ENCODE data around the gene RSPRY1. TPM values are rescaled to one million over a fixed set of nuclear protein-coding genes. Genes with fewer than 3 reads are reported as not detected.

RSPRY1 gene
- total RNA-seq, 2 experiments from 2014 or later: 30.9 to 35.8 TPM

GRCh38 chr16:57155702-57156350 lies 30.3 kb upstream of the RSPRY1 start:
- no peak for DNase-seq
- POLR2A ChIA-PET: no interaction called here

DNA sequence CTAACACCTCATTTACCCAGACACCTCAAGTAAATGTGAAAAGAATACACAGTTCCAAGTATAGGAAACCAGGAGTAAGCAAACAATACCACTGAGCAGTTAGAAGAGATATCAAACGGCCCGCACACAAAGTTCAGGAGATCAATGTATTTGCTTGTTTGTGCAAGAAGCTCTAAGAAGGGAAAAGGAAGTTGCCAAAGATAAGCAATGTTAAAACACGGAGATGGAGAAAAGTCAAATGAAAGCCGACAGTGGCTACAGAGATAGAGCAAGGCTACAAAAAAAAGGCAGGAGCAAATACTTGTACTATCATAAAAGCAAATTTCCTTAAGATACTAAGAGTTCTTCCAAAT lies 29.8 kb upstream of the RSPRY1 start:
- no peak overlapping the region for H3K27ac Mint-ChIP-seq
- ATAC-seq (no peak), DNase-seq (no peak)
- H3K4me3 Mint-ChIP-seq: no peak overlapping the region
- H3K4me1 Mint-ChIP-seq (ENCODE audit: low read depth): peaks cover 22% of the 10 kb centered on the region
- ChIA-PET CTCF (interaction anchor here (0.6 to 1.4 kb wide), 3 partner anchors 28 to 192 kb away, joined by 3 to 6 read pairs (median 3); no protein-coding TSS in a partner anchor), POLR2A (no interaction called here)
- no peaks in the 10 kb centered on the region for H3K9me3 Mint-ChIP-seq (ENCODE audit: insufficient read depth)
- peaks cover 65% of the 10 kb centered on the region for H3K36me3 Mint-ChIP-seq (ENCODE audit: low read depth)
- no peaks in the 10 kb centered on the region for H3K27me3 Mint-ChIP-seq (ENCODE audit: low read depth)

More at GRCh38 chr16:57155702-57156350, 30.3 kb upstream of the RSPRY1 start:
- Mint-ChIP-seq H3K27ac (peak overlapping the region; percentile 68), H3K9me3 (ENCODE audit: insufficient read depth) (no peaks in the 10 kb centered on the region), H3K27me3 (ENCODE audit: low read depth) (no peaks in the 10 kb centered on the region), H3K4me3 (no peak overlapping the region), H3K36me3 (ENCODE audit: low read depth) (peaks cover 63% of the 10 kb centered on the region), H3K4me1 (ENCODE audit: low read depth) (peaks cover 25% of the 10 kb centered on the region)
- no peak for ATAC-seq
- CTCF ChIA-PET: interaction anchor here (0.6 to 1.4 kb wide), 3 partner anchors 27 to 192 kb away, joined by 3 to 6 read pairs (median 3); no protein-coding TSS in a partner anchor

DNA sequence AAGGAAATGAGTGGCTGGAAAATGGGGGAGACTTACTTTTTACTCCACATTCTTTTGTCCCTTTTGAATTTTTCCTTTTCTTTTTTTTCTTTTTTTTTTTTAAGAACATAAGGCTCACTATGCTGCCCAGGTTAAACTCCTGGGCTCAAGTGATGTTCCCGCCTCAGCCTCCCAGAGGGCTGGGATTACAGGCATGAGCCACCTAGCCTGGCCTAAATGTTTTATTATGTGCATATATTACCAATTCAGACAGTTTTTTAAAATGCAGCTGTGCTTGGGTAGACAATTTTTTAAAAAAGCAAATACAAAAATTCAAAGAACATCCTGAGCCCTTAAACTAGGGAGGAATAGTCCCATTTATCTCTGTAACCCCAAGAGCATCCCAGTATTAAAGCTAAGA lies 28.6 kb upstream of the RSPRY1 start:
- no peaks in the 10 kb centered on the region for H3K9me3 Mint-ChIP-seq (ENCODE audit: insufficient read depth)
- H3K36me3 Mint-ChIP-seq (ENCODE audit: low read depth): peaks cover 63% of the 10 kb centered on the region
- H3K4me1 Mint-ChIP-seq (ENCODE audit: low read depth): peaks cover 11% of the 10 kb centered on the region
- ATAC-seq (no peak), DNase-seq (no peak)
- H3K4me3 Mint-ChIP-seq: no peak overlapping the region
- CTCF ChIA-PET: no interaction called here
- POLR2A ChIA-PET: interaction anchor here (0.6 kb wide), 1 partner anchor 28 kb away, joined by 3 read pairs; the partner anchor contains the start of genes PSME3IP1 and RSPRY1
- H3K27me3 Mint-ChIP-seq (ENCODE audit: low read depth): no peaks in the 10 kb centered on the region
- no peak overlapping the region for H3K27ac Mint-ChIP-seq

DNA sequence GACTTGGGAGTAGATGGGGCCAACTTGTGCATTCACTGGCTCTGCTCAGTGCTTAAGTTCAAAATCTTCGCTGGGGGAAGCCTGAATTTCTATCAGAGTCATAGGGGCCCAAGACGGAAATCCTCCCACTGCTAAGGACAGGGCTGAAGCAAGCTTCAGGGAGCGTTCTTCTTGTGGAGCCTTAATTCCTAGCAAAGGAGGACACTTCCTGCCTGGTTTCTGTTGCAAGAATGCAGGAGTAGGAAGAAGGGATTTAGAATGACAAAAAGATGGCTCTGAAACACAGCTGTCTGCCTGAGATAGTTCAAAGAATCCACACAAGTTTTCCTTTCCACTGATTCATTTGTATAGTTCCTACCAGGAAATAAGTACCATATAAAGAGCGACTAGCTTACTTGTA lies 26.7 kb upstream of the RSPRY1 start:
- Mint-ChIP-seq H3K27me3 (ENCODE audit: low read depth) (no peaks in the 10 kb centered on the region), H3K27ac (no peak overlapping the region), H3K36me3 (ENCODE audit: low read depth) (peaks cover 55% of the 10 kb centered on the region), H3K4me1 (ENCODE audit: low read depth) (peaks cover 10% of the 10 kb centered on the region), H3K9me3 (ENCODE audit: insufficient read depth) (no peaks in the 10 kb centered on the region), H3K4me3 (no peak overlapping the region)
- ChIA-PET POLR2A (no interaction called here), CTCF (interaction anchor here (0.7 to 2.0 kb wide), 2 partner anchors 57 to 66 kb away, joined by 3 to 7 read pairs; partner anchors contain the start of gene CPNE2)
- DNase-seq (no peak), ATAC-seq (no peak)

DNA sequence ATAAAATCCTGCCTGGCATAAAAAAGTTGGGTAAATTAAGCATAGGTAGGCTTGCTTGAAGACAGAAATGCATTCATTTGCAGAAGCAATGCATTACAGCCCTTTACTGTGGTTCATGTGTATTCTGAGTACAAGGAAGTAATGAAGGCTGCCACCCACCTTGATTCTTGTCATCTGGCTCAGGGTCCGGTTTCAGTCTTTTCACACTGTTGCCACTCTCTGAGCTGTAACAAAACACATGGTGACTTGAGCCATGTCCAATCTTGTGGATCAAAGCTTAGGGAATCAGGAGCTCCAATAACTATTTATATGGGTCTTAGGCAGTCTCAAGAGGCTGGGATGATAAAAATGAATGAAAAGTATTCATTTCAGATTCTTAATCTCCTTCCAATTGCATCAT lies 22.3 kb upstream of the RSPRY1 start:
- ChIA-PET POLR2A (no interaction called here), CTCF (interaction anchor here (1.0 kb wide), 1 partner anchor 79 kb away, joined by 3 read pairs; no protein-coding TSS in a partner anchor)
- Mint-ChIP-seq H3K36me3 (ENCODE audit: low read depth) (peaks cover 58% of the 10 kb centered on the region), H3K9me3 (ENCODE audit: insufficient read depth) (no peaks in the 10 kb centered on the region), H3K4me3 (no peak overlapping the region), H3K27ac (no peak overlapping the region), H3K4me1 (ENCODE audit: low read depth) (peaks cover 8% of the 10 kb centered on the region), H3K27me3 (ENCODE audit: low read depth) (no peaks in the 10 kb centered on the region)
- ATAC-seq (no peak), DNase-seq (no peak)

DNA sequence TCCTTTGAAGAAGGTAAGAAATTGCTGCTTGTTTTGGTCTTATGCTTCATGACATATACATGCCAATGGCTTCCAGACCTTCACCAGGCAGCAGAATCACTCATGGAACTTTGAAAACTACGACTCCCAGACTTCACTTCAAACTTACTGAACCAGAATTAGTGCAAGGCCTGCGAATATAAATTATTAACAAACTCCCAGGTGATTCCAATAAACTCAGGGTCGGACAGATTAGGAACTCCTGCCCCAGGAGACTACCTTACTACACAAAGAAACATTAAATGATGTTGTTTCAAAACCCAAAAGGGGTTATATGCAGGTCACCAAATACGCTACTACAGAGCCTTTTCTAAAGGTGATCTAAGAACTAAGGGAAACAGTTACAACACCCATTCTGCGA lies 20.6 kb upstream of the RSPRY1 start:
- ATAC-seq (no peak), DNase-seq (no peak)
- Mint-ChIP-seq H3K4me1 (ENCODE audit: low read depth) (peaks cover 7% of the 10 kb centered on the region), H3K36me3 (ENCODE audit: low read depth) (peaks cover 54% of the 10 kb centered on the region), H3K27me3 (ENCODE audit: low read depth) (no peaks in the 10 kb centered on the region), H3K27ac (no peak overlapping the region), H3K9me3 (ENCODE audit: insufficient read depth) (no peaks in the 10 kb centered on the region), H3K4me3 (no peak overlapping the region)
- CTCF ChIA-PET: no interaction called here
- POLR2A ChIA-PET: no interaction called here

- Mint-ChIP-seq H3K4me3 (no peak overlapping the region), H3K4me1 (ENCODE audit: low read depth) (peaks cover 5% of the 10 kb centered on the region), H3K27ac (no peak overlapping the region), H3K27me3 (ENCODE audit: low read depth) (no peaks in the 10 kb centered on the region), H3K9me3 (ENCODE audit: insufficient read depth) (no peaks in the 10 kb centered on the region), H3K36me3 (ENCODE audit: low read depth) (peaks cover 55% of the 10 kb centered on the region)
- ATAC-seq (no peak), DNase-seq (no peak)
- POLR2A ChIA-PET: no interaction called here
- CTCF ChIA-PET: interaction anchor here (2.2 kb wide), 1 partner anchor 82 kb away, joined by 24 read pairs; no protein-coding TSS in a partner anchor
These were observed 20.2 kb upstream of the RSPRY1 start for GRCh38 chr16:57165938-57166337.

- no peak for ATAC-seq
- Mint-ChIP-seq H3K27me3 (ENCODE audit: low read depth) (no peaks in the 10 kb centered on the region), H3K36me3 (ENCODE audit: low read depth) (peaks cover 59% of the 10 kb centered on the region), H3K9me3 (ENCODE audit: insufficient read depth) (no peaks in the 10 kb centered on the region), H3K4me1 (ENCODE audit: low read depth) (peaks cover 5% of the 10 kb centered on the region), H3K27ac (no peak overlapping the region), H3K4me3 (no peak overlapping the region)
- no peak for DNase-seq
- ChIA-PET POLR2A (no interaction called here), CTCF (interaction anchor here (0.9 to 2.2 kb wide), 2 partner anchors 73 to 82 kb away, joined by 5 to 24 read pairs; no protein-coding TSS in a partner anchor)
These were observed 19.7 kb upstream of the RSPRY1 start for GRCh38 chr16:57166451-57166850.

GRCh38 chr16:57166951-57167350 lies 19.2 kb upstream of the RSPRY1 start:
- no peaks in the 10 kb centered on the region for H3K27me3 Mint-ChIP-seq (ENCODE audit: low read depth)
- CTCF ChIA-PET: interaction anchor here (0.9 to 2.2 kb wide), 2 partner anchors 74 to 83 kb away, joined by 5 to 24 read pairs; no protein-coding TSS in a partner anchor
- POLR2A ChIA-PET: no interaction called here
- H3K4me3 Mint-ChIP-seq: no peak overlapping the region
- no peak for DNase-seq
- no peaks in the 10 kb centered on the region for H3K9me3 Mint-ChIP-seq (ENCODE audit: insufficient read depth)
- H3K36me3 Mint-ChIP-seq (ENCODE audit: low read depth): peaks cover 61% of the 10 kb centered on the region
- H3K27ac Mint-ChIP-seq: no peak overlapping the region
- peaks cover 5% of the 10 kb centered on the region for H3K4me1 Mint-ChIP-seq (ENCODE audit: low read depth)
- ATAC-seq: no peak

GRCh38 chr16:57167538-57167937 lies 18.6 kb upstream of the RSPRY1 start:
- CTCF ChIA-PET: interaction anchor here (0.7 to 2.2 kb wide), 11 partner anchors 17 to 204 kb away, joined by 3 to 24 read pairs (median 4); partner anchors contain the start of gene CPNE2
- Mint-ChIP-seq H3K27ac (no peak overlapping the region), H3K36me3 (ENCODE audit: low read depth) (peaks cover 67% of the 10 kb centered on the region), H3K4me3 (no peak overlapping the region), H3K4me1 (ENCODE audit: low read depth) (peaks cover 5% of the 10 kb centered on the region), H3K9me3 (ENCODE audit: insufficient read depth) (no peaks in the 10 kb centered on the region), H3K27me3 (ENCODE audit: low read depth) (no peaks in the 10 kb centered on the region)
- POLR2A ChIA-PET: no interaction called here
- DNase-seq (no peak), ATAC-seq (no peak)

- no peak overlapping the region for H3K4me3 Mint-ChIP-seq
- peak; percentile 41 for DNase-seq
- H3K27ac Mint-ChIP-seq: no peak overlapping the region
- CTCF ChIA-PET: interaction anchor here (0.7 to 2.2 kb wide), 11 partner anchors 17 to 204 kb away, joined by 3 to 24 read pairs (median 4); partner anchors contain the start of gene CPNE2
- no peaks in the 10 kb centered on the region for H3K27me3 Mint-ChIP-seq (ENCODE audit: low read depth)
- H3K36me3 Mint-ChIP-seq (ENCODE audit: low read depth): peaks cover 71% of the 10 kb centered on the region
- ATAC-seq: peak; percentile 87
- peaks cover 5% of the 10 kb centered on the region for H3K4me1 Mint-ChIP-seq (ENCODE audit: low read depth)
- H3K9me3 Mint-ChIP-seq (ENCODE audit: insufficient read depth): no peaks in the 10 kb centered on the region
- POLR2A ChIA-PET: no interaction called here
These were observed 18.2 kb upstream of the RSPRY1 start for GRCh38 chr16:57167953-57168352.

DNA sequence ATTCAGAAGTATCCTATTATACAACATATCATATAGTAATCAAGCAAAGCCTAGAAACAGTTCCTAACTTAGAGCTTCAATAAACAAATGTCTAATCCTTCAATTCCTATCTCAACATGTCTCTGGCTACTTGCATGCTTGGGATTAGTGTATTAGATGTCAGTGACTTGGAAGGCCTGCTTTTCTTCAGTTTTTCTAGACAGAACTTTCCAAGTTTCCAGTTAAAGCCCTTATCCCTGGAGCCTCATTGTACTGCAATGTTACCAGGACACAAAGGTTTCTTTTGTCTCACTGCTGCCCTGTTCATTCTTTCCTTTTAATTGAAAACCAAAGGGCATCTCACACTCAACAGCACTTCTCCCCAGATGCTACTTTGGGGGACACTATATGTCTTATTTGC lies 16.8 kb upstream of the RSPRY1 start:
- Mint-ChIP-seq H3K27ac (no peak overlapping the region), H3K9me3 (ENCODE audit: insufficient read depth) (no peaks in the 10 kb centered on the region), H3K4me1 (ENCODE audit: low read depth) (peaks cover 5% of the 10 kb centered on the region), H3K4me3 (no peak overlapping the region), H3K27me3 (ENCODE audit: low read depth) (no peaks in the 10 kb centered on the region), H3K36me3 (ENCODE audit: low read depth) (peaks cover 68% of the 10 kb centered on the region)
- ChIA-PET POLR2A (no interaction called here), CTCF (interaction anchor here (1.3 to 2.6 kb wide), 6 partner anchors 14 to 205 kb away, joined by 3 to 23 read pairs (median 4); partner anchors contain the start of gene CPNE2)
- DNase-seq (no peak), ATAC-seq (no peak)
